ENCODE measurements around the gene CADM2.

GRCh38 chr3:85264381-85264780, 305.6 kb downstream of the CADM2 start:
- TF ChIP-seq, protein P1, sequence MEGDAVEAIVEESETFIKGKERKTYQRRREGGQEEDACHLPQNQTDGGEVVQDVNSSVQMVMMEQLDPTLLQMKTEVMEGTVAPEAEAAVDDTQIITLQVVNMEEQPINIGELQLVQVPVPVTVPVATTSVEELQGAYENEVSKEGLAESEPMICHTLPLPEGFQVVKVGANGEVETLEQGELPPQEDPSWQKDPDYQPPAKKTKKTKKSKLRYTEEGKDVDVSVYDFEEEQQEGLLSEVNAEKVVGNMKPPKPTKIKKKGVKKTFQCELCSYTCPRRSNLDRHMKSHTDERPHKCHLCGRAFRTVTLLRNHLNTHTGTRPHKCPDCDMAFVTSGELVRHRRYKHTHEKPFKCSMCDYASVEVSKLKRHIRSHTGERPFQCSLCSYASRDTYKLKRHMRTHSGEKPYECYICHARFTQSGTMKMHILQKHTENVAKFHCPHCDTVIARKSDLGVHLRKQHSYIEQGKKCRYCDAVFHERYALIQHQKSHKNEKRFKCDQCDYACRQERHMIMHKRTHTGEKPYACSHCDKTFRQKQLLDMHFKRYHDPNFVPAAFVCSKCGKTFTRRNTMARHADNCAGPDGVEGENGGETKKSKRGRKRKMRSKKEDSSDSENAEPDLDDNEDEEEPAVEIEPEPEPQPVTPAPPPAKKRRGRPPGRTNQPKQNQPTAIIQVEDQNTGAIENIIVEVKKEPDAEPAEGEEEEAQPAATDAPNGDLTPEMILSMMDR (IDR thresholded peaks at IDR 0.05) = no peak
- TF ChIP-seq POLR2A (IDR thresholded peaks at IDR 0.05) = no peak
